SK-N-MC (cell line): ENCODE results near the gene SAPCD1.

ENCODE experiments used
- EZH2 ChIP-seq: fragments of 200-600 bp; sonication (generic); IDR thresholded peaks from one replicate; pipeline ENCODE4 v1.6.1; 2017; ENCODE audit warnings: antibody characterized with exemption
- FOXP2 ChIP-seq: optimal IDR thresholded peaks from 2 replicates; pipeline ENCODE3; 2011; ENCODE audit warnings: mild to moderate bottlenecking, moderate library complexity; ENCODE audit not compliant: insufficient read depth; ENCODE audit errors: extremely low read length, control extremely low read depth
- POLR2AphosphoS5 ChIP-seq: IDR thresholded peaks from 2 replicates; pipeline ENCODE4 v1.6.1; 2012; ENCODE audit warnings: mild to moderate bottlenecking, low read depth, low read length, borderline replicate concordance

DNA sequence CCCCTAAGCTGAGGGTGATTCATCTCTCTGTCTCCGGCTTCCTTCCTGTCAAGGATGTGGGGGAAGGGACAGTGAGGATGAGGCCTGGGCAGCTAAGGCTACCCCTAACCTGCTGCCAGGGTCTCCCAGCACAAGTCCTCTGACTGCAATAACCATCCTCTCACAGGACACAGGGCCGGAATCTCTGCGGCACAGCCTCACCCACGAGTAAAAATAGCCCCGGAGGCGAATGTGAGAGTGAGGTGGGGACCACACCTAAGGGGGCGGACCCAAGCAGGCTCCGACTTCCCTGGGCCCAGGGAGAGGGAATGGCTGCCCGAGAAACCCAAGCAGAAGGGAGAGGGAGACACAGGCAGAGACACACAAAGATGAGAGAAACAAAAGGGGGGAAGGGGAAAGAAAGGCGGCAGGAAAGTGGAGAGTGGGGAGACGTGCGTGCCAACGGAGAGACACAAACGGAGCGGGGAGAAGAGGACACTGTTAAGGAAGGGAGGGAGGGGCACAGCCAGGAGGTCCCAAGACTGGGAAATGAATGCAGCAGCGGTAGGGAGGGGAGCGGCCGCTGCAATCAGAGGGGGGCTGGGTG lies 27.5 kb upstream of the SAPCD1 start:
- TF ChIP-seq EZH2 (no peak), POLR2AphosphoS5 (no peak), FOXP2 (no peak)
